ENCODE measurements around the gene HOXD1.

Gene HOXD1

GRCh38 chr2:176150584-176151441 lies 37.7 kb upstream of the HOXD1 start:
- no peak for TF ChIP-seq TAF1 (IDR thresholded peaks at IDR 0.05; ENCODE audit: low read depth)
- TF ChIP-seq NFIC (IDR thresholded peaks at IDR 0.05): no peak
- no peak for TF ChIP-seq TCF12 (IDR thresholded peaks at IDR 0.05; ENCODE audit: low read depth)
- TF ChIP-seq CEBPB (IDR thresholded peaks at IDR 0.05): no peak
- TF ChIP-seq TEAD4 (IDR thresholded peaks at IDR 0.05): no peak
- TF ChIP-seq RAD21 (IDR thresholded peaks at IDR 0.05; ENCODE audit: low read depth): no peak
- no peak for TF ChIP-seq FOXM1 (IDR thresholded peaks at IDR 0.05; ENCODE audit: borderline replicate concordance, low read depth)
- no peak for TF ChIP-seq EP300 (IDR thresholded peaks at IDR 0.05; ENCODE audit: borderline replicate concordance)
- no peak for TF ChIP-seq ZBTB7A (IDR thresholded peaks at IDR 0.05; ENCODE audit: low read depth)
- no peak for TF ChIP-seq CREB1 (IDR thresholded peaks at IDR 0.05; ENCODE audit: low read depth)
- TF ChIP-seq EGR1 (IDR thresholded peaks at IDR 0.05): no peak
- TF ChIP-seq USF1 (IDR thresholded peaks at IDR 0.05): no peak
- TF ChIP-seq, protein P1, sequence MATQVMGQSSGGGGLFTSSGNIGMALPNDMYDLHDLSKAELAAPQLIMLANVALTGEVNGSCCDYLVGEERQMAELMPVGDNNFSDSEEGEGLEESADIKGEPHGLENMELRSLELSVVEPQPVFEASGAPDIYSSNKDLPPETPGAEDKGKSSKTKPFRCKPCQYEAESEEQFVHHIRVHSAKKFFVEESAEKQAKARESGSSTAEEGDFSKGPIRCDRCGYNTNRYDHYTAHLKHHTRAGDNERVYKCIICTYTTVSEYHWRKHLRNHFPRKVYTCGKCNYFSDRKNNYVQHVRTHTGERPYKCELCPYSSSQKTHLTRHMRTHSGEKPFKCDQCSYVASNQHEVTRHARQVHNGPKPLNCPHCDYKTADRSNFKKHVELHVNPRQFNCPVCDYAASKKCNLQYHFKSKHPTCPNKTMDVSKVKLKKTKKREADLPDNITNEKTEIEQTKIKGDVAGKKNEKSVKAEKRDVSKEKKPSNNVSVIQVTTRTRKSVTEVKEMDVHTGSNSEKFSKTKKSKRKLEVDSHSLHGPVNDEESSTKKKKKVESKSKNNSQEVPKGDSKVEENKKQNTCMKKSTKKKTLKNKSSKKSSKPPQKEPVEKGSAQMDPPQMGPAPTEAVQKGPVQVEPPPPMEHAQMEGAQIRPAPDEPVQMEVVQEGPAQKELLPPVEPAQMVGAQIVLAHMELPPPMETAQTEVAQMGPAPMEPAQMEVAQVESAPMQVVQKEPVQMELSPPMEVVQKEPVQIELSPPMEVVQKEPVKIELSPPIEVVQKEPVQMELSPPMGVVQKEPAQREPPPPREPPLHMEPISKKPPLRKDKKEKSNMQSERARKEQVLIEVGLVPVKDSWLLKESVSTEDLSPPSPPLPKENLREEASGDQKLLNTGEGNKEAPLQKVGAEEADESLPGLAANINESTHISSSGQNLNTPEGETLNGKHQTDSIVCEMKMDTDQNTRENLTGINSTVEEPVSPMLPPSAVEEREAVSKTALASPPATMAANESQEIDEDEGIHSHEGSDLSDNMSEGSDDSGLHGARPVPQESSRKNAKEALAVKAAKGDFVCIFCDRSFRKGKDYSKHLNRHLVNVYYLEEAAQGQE (IDR thresholded peaks at IDR 0.05; ENCODE audit: low read depth): no peak

DNA sequence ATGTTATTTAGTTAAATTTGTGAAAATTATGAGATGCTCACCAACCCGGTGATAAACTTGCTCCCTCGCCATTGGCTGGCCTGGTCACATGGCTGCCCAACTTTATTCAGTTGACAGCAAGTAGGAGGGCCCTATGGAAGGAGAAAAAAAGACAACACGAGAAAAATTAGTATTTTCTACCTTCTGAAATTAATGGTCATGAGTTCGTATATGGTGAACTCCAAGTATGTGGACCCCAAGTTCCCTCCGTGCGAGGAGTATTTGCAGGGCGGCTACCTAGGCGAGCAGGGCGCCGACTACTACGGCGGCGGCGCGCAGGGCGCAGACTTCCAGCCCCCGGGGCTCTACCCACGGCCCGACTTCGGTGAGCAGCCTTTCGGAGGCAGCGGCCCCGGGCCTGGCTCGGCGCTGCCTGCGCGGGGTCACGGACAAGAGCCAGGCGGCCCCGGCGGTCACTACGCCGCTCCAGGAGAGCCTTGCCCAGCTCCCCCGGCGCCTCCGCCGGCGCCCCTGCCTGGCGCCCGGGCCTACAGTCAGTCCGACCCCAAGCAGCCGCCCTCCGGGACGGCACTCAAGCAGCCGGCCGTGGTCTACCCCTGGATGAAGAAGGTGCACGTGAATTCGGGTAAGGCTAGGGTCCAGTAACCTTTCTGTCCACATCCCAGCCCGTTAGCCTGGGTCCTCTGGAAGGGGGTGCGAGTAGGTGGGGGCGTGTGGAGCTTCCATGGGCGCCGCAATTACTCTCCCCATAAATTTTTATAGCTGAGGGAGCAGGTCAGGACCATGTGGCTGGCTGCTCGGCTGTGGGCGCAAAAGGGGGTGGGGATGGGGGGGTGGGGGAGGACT lies 36.8 kb upstream of the HOXD1 start, which contains the start of gene HOXD4:
Gene HOXD4, plus strand, starts transcription at position 109 of the 846 bp plus-strand sequence. Its CDS starts 84 bp downstream, at position 193.
- TF ChIP-seq EP300 (IDR thresholded peaks at IDR 0.05; ENCODE audit: borderline replicate concordance) (no peak), CEBPB (IDR thresholded peaks at IDR 0.05) (no peak), EGR1 (IDR thresholded peaks at IDR 0.05) (no peak), YY1 (IDR thresholded peaks at IDR 0.05; ENCODE audit: low read depth) (no peak), RAD21 (IDR thresholded peaks at IDR 0.05; ENCODE audit: low read depth) (no peak), MAX (IDR thresholded peaks at IDR 0.05) (no peak), FOXM1 (IDR thresholded peaks at IDR 0.05; ENCODE audit: borderline replicate concordance, low read depth) (no peak), TEAD4 (IDR thresholded peaks at IDR 0.05) (no peak), TAF1 (IDR thresholded peaks at IDR 0.05; ENCODE audit: low read depth) (no peak), CREB1 (IDR thresholded peaks at IDR 0.05; ENCODE audit: low read depth) (no peak), USF1 (IDR thresholded peaks at IDR 0.05) (no peak), TCF12 (IDR thresholded peaks at IDR 0.05; ENCODE audit: low read depth) (no peak), ZBTB7A (IDR thresholded peaks at IDR 0.05; ENCODE audit: low read depth) (no peak), NFIC (IDR thresholded peaks at IDR 0.05) (no peak)
- TF ChIP-seq, protein P1 (IDR thresholded peaks at IDR 0.05; ENCODE audit: low read depth): no peak

DNA sequence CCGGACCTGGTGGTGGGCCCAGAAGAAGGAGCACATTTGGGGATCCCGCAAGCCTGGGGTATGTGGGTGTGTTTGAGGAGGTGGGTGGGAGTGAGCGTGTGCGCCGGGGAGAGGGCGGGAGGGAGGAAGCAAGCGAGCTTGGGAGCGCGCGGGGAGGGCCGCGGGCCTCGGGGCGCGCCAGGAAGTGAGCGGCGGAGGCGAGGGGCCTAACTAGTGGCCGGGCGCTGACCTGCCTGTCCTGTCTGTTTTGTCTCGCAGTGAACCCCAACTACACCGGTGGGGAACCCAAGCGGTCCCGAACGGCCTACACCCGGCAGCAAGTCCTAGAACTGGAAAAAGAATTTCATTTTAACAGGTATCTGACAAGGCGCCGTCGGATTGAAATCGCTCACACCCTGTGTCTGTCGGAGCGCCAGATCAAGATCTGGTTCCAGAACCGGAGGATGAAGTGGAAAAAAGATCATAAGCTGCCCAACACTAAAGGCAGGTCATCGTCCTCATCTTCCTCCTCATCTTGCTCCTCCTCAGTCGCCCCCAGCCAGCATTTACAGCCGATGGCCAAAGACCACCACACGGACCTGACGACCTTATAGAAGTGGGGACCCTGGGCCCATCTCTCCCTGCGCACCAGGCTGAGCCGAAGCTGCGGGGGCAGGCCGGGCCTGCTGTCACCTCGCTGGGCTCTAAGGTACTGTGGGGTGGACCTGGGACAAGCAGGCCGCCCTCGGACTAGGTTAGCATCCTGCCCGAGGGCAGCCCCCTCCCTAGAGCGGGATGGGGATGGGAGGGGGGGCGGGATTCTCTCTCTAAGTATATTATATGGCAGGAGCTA lies 35.9 kb upstream of the HOXD1 start:
- TF ChIP-seq, protein P1 (IDR thresholded peaks at IDR 0.05; ENCODE audit: low read depth): no peak
- TF ChIP-seq NFIC (IDR thresholded peaks at IDR 0.05) (no peak), YY1 (IDR thresholded peaks at IDR 0.05; ENCODE audit: low read depth) (no peak), TCF12 (IDR thresholded peaks at IDR 0.05; ENCODE audit: low read depth) (no peak), ZBTB7A (IDR thresholded peaks at IDR 0.05; ENCODE audit: low read depth) (no peak), CREB1 (IDR thresholded peaks at IDR 0.05; ENCODE audit: low read depth) (no peak), RAD21 (IDR thresholded peaks at IDR 0.05; ENCODE audit: low read depth) (no peak), MAX (IDR thresholded peaks at IDR 0.05) (no peak), CEBPB (IDR thresholded peaks at IDR 0.05) (no peak), USF1 (IDR thresholded peaks at IDR 0.05) (no peak)
